Right lung (tissue), 5 donors: Measurements from ENCODE around the gene FGF4. TPM values are rescaled to one million over a fixed set of nuclear protein-coding genes. Genes with fewer than 3 reads are reported as not detected.
A peak's percentile ranks its signal among the peaks of the same experiment; 100 is the strongest.

Source experiments
- DNase-seq, 2 donors: peaks; one replicate each; pipeline ENCODE4 v3.0.0-alpha.2; 2013
- polyA plus RNA-seq, 5 donors: library from polyadenylated mRNA; unstranded; fragments of 120-200 nt; gene quantifications; one replicate each; pipeline versions ENCODE4 v1.2.1 to v1.2.3, GENCODE V29; 2013; ENCODE audit warnings: inconsistent platforms in 1 of 5, low replicate concordance in 1 of 5; ENCODE audit not compliant: insufficient read length in 5 of 5, insufficient read depth in 1 of 5

FGF4 gene
- polyA plus RNA-seq, 5 donors = 0.31 TPM; not detected in 4

GRCh38 chr11:69807106-69807815 is 32.1 kb upstream of the FGF4 start:
- DNase-seq = no peak

- DNase-seq = no peak
Observed at GRCh38 chr11:69804769-69805508, 29.8 kb upstream of the FGF4 start.

- DNase-seq = no peak
Observed at GRCh38 chr11:69803604-69804218, 28.6 kb upstream of the FGF4 start.

- DNase-seq = no peak
Observed at GRCh38 chr11:69803022-69803421, 27.9 kb upstream of the FGF4 start.

- DNase-seq = no peak
Observed at GRCh38 chr11:69802590-69802989, 27.4 kb upstream of the FGF4 start.

GRCh38 chr11:69801513-69802335 is 26.6 kb upstream of the FGF4 start:
- DNase-seq = no peak

GRCh38 chr11:69800278-69800677 is 25.1 kb upstream of the FGF4 start:
- DNase-seq = no peak

GRCh38 chr11:69799582-69799981 is 24.4 kb upstream of the FGF4 start:
- no peak for DNase-seq

- no peak for DNase-seq
Observed at GRCh38 chr11:69799097-69799496, 24.0 kb upstream of the FGF4 start.

- DNase-seq = no peak
Observed at GRCh38 chr11:69797737-69798528, 22.8 kb upstream of the FGF4 start.

- no peak for DNase-seq
Observed at GRCh38 chr11:69797156-69797555, 22.0 kb upstream of the FGF4 start.

GRCh38 chr11:69796063-69796462 is 20.9 kb upstream of the FGF4 start:
- no peak for DNase-seq

GRCh38 chr11:69791276-69792180 is 16.4 kb upstream of the FGF4 start:
- peak in 1 of 2 donors; percentile 4 for DNase-seq

- DNase-seq = no peak
Observed at GRCh38 chr11:69788956-69789355, 13.8 kb upstream of the FGF4 start.

GRCh38 chr11:69787906-69788305 is 12.8 kb upstream of the FGF4 start:
- DNase-seq = no peak

GRCh38 chr11:69787457-69787856 is 12.3 kb upstream of the FGF4 start:
- no peak for DNase-seq

- no peak for DNase-seq
Observed at GRCh38 chr11:69781241-69781640, 6.1 kb upstream of the FGF4 start.

GRCh38 chr11:69778373-69778772 is 3.2 kb upstream of the FGF4 start:
- no peak for DNase-seq

GRCh38 chr11:69774354-69775162 is 583 bp downstream of the FGF4 start:
- DNase-seq = no peak
